RPMI8226 (cell line): ENCODE results near the gene BHLHA15.
"Not testable (repeated sequence)": the region's sequence is repeated elsewhere in the genome, so short reads cannot be mapped to it uniquely, and the experiment has no call there.

Source experiments
- DNase-seq: peaks from one replicate; pipeline ENCODE4 v3.0.0-alpha.2; 2015

The BHLHA15 gene

DNA sequence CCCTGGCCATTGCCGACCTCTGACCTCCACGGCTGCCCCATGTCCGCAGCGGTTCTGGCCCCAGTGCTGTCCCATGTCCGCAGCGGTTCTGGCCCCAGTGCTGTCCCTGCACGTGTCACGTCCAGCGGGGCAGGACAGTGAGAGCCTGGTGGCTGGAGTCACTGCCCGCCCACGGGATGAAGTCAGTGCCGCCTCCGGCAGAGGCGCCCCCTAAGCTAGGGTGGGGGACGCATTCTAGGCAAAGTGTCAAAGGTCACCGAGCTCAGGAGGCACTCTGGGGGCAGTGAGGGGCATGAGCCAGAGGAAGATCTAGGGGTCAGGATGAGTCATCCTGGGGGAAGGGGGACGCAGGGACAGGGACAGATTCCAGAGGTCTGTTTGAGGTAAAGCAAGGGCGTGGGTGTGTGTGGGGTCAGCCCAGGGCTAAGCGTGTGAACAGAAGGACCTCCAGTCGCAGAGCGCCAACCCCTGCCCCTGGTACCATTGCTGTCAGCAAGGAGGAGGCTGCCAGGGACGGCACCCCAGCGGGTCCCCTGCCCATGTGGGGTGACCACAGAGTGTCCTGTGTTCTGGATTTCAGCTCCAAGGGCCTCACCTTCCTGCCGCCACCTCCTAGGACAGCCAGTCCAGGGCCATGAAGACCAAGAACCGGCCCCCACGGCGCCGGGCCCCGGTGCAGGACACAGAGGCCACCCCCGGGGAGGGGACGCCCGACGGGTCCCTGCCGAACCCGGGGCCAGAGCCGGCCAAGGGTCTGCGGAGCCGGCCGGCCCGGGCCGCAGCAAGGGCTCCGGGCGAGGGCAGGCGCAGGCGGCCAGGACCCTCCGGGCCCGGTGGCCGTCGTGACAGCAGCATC, 665 bp downstream of the BHLHA15 start:
- peak; percentile 48 for DNase-seq

DNA sequence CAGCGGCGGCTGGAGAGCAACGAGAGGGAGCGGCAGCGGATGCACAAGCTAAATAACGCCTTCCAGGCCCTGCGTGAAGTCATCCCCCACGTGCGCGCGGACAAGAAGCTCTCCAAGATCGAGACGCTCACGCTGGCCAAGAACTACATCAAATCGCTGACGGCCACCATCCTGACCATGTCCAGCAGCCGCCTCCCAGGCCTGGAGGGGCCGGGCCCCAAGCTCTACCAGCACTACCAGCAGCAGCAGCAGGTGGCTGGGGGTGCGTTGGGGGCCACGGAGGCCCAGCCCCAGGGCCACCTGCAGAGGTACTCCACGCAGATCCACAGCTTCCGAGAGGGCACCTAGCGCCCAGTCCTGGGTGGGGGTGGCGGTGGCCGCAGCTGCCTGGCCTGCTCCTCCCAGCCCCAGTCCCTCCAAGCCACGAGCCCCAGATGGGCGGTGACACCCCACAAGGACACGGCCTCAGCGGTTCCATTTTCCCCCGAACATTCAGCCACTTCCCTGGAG, 1.3 kb downstream of the BHLHA15 start:
- DNase-seq: no peak

DNA sequence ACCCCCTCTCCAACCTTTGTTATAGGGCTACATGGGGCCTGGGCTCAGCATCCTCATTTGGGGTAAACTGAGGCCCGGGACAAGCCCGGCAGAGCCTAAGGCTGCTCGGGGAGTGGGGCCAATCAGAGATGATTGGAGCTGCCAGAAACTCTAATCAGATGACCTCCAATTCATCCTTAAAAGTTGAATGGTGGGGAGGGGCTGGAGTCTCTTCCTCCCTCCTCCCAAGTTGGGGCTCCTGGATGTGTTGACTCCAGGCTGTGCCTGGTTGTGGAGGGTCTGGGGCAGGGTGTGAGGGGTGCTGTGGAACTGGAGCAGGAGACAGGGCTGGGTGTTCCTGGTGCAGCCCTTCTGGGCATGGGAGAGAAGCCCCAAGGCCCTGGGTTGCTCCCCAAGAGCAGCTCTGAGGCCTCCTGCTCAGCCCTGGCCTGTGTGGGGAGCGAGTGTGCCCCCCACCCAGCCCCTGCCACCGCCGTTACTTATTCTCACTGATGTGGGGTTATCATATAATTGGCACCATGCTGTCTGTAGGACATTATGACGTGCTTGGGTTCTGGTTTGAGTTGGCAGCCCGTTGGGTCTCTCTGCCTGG, 2.2 kb downstream of the BHLHA15 start:
- DNase-seq: no peak

DNA sequence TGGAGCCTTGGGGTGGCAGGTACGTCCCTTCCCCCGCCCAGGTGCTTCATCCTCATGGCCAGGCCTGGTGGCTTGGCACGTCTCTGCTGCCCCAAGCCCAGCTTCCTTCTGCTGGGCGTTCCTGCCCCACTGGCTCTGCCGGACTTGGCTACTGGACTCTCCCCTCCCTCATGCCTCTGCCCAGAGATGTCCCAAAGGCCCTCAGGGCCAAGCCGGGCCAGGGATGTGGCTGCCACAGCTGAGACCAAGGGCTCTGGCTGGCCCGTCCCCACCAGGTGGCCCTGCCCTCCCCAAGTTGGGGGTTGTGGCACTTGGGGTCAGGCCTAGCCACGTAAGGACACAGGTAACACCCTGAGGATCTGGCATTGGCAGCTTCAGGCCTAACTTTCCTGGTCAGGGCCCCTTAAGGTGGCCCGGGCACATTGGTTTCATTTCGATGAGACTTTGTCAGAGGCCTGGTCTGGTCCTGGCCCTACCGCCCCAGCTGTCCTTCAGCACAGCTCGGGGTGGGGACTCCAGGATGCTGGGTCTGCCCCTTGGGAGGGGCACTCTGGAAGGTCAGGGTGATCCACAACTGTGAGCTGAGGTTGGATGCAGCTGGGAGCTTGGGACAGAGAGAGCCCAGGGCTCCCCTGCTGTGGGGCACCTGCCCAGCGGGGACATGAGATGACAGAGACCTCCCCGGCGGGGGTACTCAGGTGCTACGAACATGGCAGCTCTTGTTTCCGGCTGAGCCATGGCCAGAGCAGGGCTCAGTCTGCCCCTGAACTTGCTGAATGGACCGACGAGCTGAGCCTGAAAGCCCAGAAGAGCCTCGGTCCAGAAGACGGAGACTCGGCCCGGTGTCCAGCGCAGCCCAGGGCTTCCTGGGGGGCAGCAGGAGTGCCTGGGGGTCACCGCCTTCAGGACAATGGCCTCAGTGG, 2.9 kb downstream of the BHLHA15 start:
- no peak for DNase-seq

GRCh38 chr7:98214811-98215321, 3.6 kb downstream of the BHLHA15 start:
- no peak for DNase-seq

- DNase-seq: peak; percentile 38
Measured at GRCh38 chr7:98215561-98216495, 4.6 kb downstream of the BHLHA15 start.

DNA sequence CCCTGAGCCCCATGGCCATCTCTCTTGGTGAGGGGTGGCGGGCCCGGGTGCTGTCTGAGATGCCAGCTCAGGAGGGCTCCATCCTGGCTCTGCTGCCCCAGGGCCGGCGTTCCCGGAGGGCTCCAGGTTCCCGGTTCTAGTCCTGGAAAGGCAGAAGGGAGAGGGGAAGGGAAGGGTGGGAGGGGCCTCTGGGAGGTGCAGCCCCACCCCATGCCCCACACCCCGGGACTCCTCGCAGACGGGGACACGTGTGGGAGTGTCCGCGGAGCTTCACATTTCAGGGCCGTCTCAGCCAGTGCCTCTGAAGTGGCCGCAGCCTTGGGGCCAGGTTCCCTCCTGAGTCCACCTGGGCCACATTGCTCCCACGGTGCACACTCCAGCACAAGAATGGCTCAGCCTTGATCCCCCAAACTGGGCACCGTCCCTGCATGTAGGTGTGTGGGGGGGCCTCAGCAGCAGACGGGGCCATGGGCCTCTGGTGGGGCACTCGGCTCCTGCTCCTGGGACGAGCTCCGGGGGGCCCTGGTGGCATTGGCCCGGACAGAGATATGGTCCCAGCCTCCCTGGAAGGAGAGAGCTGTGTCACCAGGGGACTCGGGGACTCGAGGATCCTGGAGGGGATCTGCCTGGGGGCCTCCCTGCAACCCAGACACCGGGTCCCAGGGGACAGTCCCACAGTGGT, 5.8 kb downstream of the BHLHA15 start:
- no peak for DNase-seq

DNA sequence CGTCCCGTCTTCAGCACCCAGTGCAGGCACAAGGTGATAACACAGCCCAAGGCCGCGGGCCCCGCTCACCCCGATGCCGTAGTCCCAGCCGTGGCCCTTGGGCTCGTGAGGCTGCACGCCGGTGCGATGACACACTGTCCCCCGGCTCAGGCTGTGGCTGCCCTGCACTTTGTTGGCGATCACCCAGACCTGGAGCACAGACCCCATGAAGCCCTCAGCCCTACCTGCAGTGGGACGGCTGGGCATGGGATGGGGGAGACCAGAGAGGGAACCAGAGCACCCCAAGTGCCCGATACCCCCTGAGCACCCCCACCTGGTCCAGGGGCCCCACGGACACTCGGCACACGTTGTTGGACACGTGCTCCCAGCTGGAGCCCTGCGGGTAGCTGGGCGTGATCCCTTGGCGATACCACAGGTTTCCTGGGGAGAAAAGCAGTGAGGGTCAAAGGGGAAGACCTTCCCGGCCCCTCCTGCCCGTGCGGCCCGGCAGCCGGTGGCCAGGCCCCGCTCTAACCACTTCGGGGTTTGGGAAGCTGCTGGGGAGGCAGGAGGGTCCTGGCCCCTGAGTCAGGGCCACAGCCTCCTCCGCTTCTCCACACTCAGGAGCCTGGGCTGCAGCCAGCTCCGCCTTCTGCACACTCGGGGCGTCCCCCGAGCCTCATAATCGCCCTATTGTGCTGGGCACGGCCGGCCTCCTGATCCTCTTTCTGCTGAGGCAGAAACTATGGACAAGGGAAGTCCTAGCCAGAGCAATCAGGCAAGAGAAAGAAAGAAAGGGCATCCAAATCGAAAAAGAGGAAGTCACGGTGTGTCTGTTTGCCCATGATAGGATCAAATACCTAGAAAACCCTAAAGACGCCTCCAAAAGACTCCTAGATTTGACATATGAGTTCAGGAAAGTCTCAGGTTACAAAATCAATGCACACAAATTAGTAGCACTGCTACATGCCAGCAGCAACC, 6.7 kb downstream of the BHLHA15 start:
- no peak for DNase-seq

GRCh38 chr7:98219382-98219781, 8.1 kb downstream of the BHLHA15 start:
- DNase-seq: not testable (repeated sequence)

DNA sequence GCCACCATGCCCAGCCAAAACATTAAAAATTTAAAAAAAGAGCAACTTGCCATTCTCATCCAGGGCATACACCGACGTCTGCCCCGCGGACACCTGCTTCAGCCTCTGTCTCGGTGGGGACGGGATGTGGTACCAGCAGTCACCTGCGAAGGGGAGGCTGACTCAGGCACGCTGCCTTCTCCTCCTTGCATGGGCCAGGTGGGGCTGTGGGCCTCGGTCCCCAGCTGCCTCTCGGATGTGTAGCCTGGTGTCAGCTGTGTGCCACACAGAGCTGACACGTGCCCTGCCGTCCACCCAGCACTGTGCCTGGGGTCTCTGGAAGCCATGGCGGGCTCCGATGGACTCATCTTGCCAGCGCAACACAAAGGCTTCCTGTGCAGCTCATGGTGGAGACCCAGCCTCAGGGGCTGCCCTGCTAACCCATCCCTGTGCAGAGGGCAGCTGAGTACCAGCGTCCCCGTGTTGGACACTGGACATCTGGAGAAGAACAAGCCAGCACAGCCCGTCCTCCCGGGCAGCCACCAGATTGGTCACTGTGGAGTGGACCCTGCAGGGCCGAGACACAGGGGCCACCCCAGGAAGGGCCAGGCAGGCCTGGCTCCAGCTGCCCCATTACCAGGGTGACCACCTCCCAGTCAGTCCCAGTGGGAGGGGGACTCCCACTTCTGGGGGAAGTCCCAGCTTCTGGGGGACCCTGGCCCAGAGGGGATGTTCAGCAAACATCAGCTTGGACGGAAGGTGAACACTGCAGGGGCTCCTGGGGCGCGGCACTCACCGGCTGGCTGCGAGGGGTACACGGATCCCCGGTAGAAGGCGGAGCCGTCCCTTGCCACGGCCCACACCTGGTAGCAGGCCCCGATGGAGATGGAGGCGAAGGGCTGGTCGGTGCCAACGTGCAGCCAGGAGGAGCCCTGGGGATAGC, 10.6 kb downstream of the BHLHA15 start:
- no peak for DNase-seq

- no peak for DNase-seq
Measured at GRCh38 chr7:98222533-98223195, 11.4 kb downstream of the BHLHA15 start.

DNA sequence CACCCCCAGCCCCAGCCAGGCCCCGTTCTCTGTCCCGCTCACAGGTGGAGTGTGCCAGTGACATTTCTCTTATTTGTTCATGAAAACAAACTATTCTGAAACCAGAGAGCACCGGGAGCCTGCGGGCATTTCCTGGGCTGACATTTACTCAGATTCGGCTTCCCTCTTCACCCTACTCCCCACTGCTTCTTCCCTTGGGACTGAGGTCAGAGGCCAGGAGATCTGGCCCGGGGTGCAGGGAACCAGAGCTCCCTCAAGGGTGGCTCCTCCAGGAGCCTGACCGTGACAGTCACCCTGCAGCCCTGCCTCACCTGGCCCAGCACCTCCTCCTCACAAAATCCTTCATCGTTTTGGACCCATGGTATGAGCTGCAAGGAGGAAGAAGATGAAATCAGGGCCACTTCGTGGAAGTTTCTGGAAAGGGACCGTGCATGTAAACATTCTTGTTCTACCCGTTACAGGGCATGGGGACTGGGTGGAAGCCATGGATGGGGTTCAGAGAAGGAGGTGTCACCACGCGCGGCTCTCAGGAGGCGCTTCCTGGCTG, 12.2 kb downstream of the BHLHA15 start:
- DNase-seq: no peak

DNA sequence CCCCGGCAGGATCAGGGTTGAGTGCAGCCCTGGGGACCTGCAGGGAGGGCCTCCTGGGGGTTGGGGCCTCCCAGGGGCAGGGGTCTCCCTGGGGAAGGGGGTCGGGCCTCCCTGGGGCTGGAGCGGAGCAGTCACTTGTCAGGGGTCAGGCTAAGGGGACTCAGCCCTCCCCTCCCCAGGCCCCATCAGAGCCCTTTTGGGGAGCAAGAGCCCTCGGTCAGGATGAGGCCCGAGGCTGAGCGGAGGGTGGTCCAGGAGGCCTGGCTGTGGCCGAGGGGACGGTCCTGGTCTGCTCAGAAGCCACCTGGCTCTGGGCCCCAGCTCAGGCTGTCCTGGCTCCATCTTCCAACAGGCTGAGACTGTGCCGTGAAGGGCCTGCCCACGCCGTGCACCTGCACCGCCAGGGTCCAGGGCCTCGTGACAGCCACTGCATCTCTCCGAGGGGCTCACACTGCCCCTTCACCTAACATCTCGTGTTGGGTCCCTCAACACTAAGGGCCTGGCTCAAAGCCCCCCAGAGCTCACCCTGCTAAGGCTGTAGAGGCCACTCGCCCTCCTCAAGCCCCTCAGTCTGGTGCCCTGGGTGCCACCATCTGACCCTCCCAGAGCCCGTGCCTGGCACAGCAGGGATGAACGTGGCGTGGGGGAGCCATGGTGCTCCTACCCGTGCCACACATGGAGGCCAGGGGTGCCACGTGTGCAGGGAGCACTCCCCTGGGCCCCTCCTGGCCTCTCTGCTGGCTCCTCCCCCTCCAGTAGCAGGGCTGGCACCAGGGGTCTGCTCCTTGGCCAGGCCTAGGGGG, 12.9 kb downstream of the BHLHA15 start:
- DNase-seq: no peak

DNA sequence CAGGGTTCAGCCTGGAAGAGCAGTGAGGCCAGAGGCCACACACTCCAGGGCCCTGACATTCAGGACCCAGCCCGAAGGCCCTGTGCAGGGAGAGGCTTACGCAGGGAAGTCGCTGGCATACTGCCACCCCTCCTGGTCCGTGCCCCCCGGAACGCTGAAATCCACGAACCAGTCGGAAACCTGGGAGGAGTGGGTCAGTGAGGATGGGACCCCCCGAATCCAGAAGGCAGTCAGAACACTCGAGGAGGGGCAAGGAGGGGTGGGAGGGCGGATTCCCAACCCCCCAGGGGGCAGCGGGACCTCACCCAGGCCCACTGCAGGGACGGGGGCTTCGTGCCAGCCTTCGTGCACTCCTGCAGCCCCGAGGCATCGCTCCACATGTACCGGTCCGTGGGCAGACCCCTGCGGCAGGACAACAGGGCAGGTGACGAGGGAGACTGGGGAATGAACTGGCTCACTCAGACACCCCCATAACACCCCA, 13.5 kb downstream of the BHLHA15 start:
- no peak for DNase-seq

DNA sequence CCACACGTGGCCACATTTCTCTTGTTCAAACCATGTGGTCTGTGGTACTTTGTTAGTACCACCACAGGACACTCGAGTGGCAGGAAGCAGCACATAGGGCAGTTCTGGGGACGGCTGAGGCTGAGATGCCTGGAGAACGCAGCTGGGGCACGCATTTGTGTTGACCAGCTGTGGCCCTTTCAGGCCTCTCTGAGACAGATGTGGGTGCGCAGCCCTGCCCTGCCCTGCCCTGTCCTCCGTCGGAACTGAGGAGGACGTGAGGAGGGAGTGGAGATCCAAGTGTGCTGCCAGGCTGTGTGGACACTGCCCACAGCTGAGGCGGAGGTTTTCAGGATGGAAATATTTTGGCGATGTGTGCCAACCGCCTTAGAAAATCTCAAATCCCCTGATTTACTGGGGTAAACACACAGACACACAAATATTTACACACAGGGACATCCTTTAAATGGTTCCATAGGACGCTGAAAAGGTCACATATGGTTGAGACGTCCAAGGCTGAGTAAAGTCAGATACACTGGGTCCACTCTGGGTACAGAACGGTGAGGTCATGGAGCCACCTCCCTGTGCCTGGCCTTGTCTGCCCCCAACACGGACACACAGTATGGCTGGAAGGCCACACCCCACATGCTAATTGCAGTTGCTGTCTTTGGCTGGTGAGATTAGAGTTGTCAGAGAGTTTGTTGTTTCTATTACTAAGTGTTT, 14.8 kb downstream of the BHLHA15 start:
- DNase-seq: no peak

- no peak for DNase-seq
Measured at GRCh38 chr7:98227939-98228338, 16.7 kb downstream of the BHLHA15 start.
